MM.1S (cell line): ENCODE measurements around the gene DEFB124.
"Not testable (repeated sequence)": the region's sequence is repeated elsewhere in the genome, so short reads cannot be mapped to it uniquely, and the experiment has no call there.

Experiments
- DNase-seq: peaks from one replicate; pipeline ENCODE4 v3.0.0-alpha.2; 2015
- H2AFZ ChIP-seq: fragments of 300-600 bp; sonication (generic); 2 replicates; pipeline ENCODE4 v1.6.0; 2016; ENCODE audit warnings: antibody characterized with exemption, low read length
- H3F3A ChIP-seq: fragments of 300-600 bp; sonication (generic); 2 replicates; pipeline ENCODE4 v1.6.1; 2016; ENCODE audit warnings: mild to moderate bottlenecking, antibody characterized with exemption, low read length, moderate library complexity, mixed read lengths; ENCODE audit not compliant: insufficient read depth
- H3K27ac ChIP-seq: fragments of 300-600 bp; sonication (generic); 2 replicates; pipeline ENCODE4 v1.5.1; 2016; ENCODE audit warnings: mild to moderate bottlenecking, low read length
- H3K27me3 ChIP-seq: fragments of 300-600 bp; sonication (generic); replicated peaks from 2 replicates; pipeline ENCODE4 v1.6.0; 2016; ENCODE audit warnings: low read length; ENCODE audit not compliant: insufficient read depth
- H3K36me3 ChIP-seq: fragments of 300-600 bp; sonication (generic); replicated peaks from 2 replicates; pipeline ENCODE4 v1.6.1; 2016; ENCODE audit warnings: mild to moderate bottlenecking, low read length, mixed read lengths; ENCODE audit not compliant: insufficient read depth
- H3K4me1 ChIP-seq: fragments of 300-600 bp; sonication (generic); 2 replicates; pipeline ENCODE4 v1.6.1; 2016; ENCODE audit warnings: low read length, mixed read lengths
- H3K4me2 ChIP-seq: fragments of 300-600 bp; sonication (generic); 2 replicates; pipeline ENCODE4 v1.6.0; 2016; ENCODE audit warnings: low read depth, low read length
- H3K4me3 ChIP-seq: fragments of 300-600 bp; sonication (generic); 2 replicates; pipeline ENCODE4 v1.5.1; 2016; ENCODE audit warnings: low read length, mixed read lengths
- H3K79me2 ChIP-seq: fragments of 300-600 bp; sonication (generic); 2 replicates; pipeline ENCODE4 v1.6.1; 2016; ENCODE audit warnings: mixed run types, low read length, mixed read lengths
- H3K9ac ChIP-seq: fragments of 300-600 bp; sonication (generic); 2 replicates; pipeline ENCODE4 v1.6.1; 2016; ENCODE audit warnings: low read length, mixed read lengths
- H3K9me2 ChIP-seq: fragments of 300-600 bp; sonication (generic); replicated peaks from 2 replicates; pipeline ENCODE4 v1.6.1; 2016; ENCODE audit warnings: mild to moderate bottlenecking, low read length, mixed read lengths; ENCODE audit not compliant: insufficient read depth
- H3K9me3 ChIP-seq: fragments of 300-600 bp; sonication (generic); replicated peaks from 2 replicates; pipeline ENCODE4 v1.6.1; 2016; ENCODE audit warnings: mild to moderate bottlenecking, low read length, mixed read lengths; ENCODE audit not compliant: insufficient read depth
- H4K20me1 ChIP-seq: fragments of 300-600 bp; sonication (generic); 2 replicates; pipeline ENCODE4 v1.6.1; 2016; ENCODE audit warnings: mild to moderate bottlenecking, low read length, moderate library complexity, mixed read lengths; ENCODE audit not compliant: insufficient read depth
- EZH2 ChIP-seq: fragments of 300-600 bp; sonication (generic); optimal IDR thresholded peaks from 2 replicates; pipeline ENCODE3; 2017; ENCODE audit warnings: low read depth, mild to moderate bottlenecking, antibody characterized with exemption, low read length, mixed read lengths
- EZH2phosphoT487 ChIP-seq: fragments of 300-600 bp; sonication (generic); IDR thresholded peaks from 2 replicates; pipeline ENCODE4 v1.6.1; 2018; ENCODE audit warnings: antibody characterized with exemption, low read length
- TF ChIP-seq, protein P1 (sequence below): fragments of 300-600 bp; sonication (generic); IDR thresholded peaks from 2 replicates; pipeline ENCODE4 v1.5.1; 2016; ENCODE audit warnings: antibody characterized with exemption, low read length, mixed read lengths

The DEFB124 gene

DNA sequence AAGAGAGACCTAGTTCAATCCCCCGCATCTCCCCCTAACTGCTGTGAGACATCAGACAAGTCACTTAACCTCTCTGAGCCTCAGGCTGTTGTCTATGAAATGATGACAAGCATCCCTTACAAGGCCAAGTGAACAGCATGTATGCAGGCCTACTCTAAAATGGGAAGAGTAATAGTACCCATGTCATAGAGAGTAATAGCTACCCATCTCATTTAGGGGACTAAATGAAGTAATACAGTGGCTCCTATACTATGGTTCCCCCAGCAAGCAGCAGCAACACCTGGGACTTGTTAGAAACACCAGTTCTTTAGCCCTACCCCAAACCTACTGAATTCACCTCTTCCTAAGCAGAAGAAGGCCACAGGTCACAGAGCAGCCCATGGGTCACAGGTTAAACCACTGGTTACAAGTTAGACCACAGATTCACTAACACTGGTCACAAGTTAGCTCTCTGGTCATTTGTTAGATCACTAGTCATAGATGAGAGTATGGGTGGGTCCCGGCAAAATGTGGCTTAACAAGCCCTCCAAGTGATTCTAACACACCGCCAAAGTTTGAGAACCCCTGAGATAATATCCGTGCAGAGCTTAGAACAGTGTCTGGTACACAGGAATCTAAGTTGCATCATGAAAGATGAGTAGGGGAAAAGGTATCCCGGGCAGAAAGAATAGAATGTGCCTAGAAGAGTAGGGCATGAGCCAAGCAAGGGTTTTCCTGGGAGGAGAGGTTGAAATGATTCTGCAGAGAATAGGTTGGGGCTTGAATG lies 1.4 kb downstream of the DEFB124 start:
- Histone ChIP-seq H4K20me1 (no peaks in the 10 kb centered on the region), H3K4me2 (no peak overlapping the region), H3K79me2 (no peaks in the 10 kb centered on the region), H3K27me3 (0 out of 2 replicates have a peak, but pooled peaks cover 9% of the 10 kb centered on the region), H3F3A (no peaks in the 10 kb centered on the region), H3K9me2 (no peaks in the 10 kb centered on the region), H3K4me1 (peaks cover 10% of the 10 kb centered on the region; the same call in 1 of the 2 replicates), H3K4me3 (no peak overlapping the region), H3K36me3 (no peaks in the 10 kb centered on the region), H3K9me3 (no peaks in the 10 kb centered on the region), H3K9ac (no peak overlapping the region), H2AFZ (peak overlapping the region; percentile 9; the same call in 1 of the 2 replicates), H3K27ac (no peak overlapping the region)
- TF ChIP-seq EZH2, result no peak
- TF ChIP-seq, protein P1, sequence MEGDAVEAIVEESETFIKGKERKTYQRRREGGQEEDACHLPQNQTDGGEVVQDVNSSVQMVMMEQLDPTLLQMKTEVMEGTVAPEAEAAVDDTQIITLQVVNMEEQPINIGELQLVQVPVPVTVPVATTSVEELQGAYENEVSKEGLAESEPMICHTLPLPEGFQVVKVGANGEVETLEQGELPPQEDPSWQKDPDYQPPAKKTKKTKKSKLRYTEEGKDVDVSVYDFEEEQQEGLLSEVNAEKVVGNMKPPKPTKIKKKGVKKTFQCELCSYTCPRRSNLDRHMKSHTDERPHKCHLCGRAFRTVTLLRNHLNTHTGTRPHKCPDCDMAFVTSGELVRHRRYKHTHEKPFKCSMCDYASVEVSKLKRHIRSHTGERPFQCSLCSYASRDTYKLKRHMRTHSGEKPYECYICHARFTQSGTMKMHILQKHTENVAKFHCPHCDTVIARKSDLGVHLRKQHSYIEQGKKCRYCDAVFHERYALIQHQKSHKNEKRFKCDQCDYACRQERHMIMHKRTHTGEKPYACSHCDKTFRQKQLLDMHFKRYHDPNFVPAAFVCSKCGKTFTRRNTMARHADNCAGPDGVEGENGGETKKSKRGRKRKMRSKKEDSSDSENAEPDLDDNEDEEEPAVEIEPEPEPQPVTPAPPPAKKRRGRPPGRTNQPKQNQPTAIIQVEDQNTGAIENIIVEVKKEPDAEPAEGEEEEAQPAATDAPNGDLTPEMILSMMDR, result no peak
- no peak for TF ChIP-seq EZH2phosphoT487
- no peak for DNase-seq

GRCh38 chr20:31472395-31473330 lies 2.3 kb downstream of the DEFB124 start:
- H3K9ac ChIP-seq, result no peak overlapping the region
- no peaks in the 10 kb centered on the region for H3K79me2 ChIP-seq
- no peak for DNase-seq
- peaks cover 10% of the 10 kb centered on the region; the same call in 1 of the 2 replicates for H3K4me1 ChIP-seq
- no peaks in the 10 kb centered on the region for H3K9me3 ChIP-seq
- H3F3A ChIP-seq, result no peaks in the 10 kb centered on the region
- H4K20me1 ChIP-seq, result no peaks in the 10 kb centered on the region
- no peak overlapping the region for H3K27ac ChIP-seq
- no peaks in the 10 kb centered on the region for H3K36me3 ChIP-seq
- H2AFZ ChIP-seq, result no peak overlapping the region
- no peak overlapping the region for H3K4me2 ChIP-seq
- no peak overlapping the region for H3K4me3 ChIP-seq
- H3K27me3 ChIP-seq, result 0 out of 2 replicates have a peak, but pooled peaks cover 9% of the 10 kb centered on the region
- TF ChIP-seq, protein P1, result no peak
- TF ChIP-seq EZH2 (no peak), EZH2phosphoT487 (no peak)
- H3K9me2 ChIP-seq, result no peaks in the 10 kb centered on the region

- H3K27me3 ChIP-seq, H3K27ac ChIP-seq, H3K9me3 ChIP-seq, H3K9ac ChIP-seq, H4K20me1 ChIP-seq, H2AFZ ChIP-seq, H3K79me2 ChIP-seq, H3K9me2 ChIP-seq, H3K4me3 ChIP-seq, DNase-seq, H3K36me3 ChIP-seq, H3F3A ChIP-seq, H3K4me2 ChIP-seq: not testable (repeated sequence)
- peaks cover 10% of the 10 kb centered on the region; the same call in 1 of the 2 replicates for H3K4me1 ChIP-seq
Observed at GRCh38 chr20:31470946-31471345, 4.0 kb downstream of the DEFB124 start.
